ENCODE measurements around the gene DYSF. TPM values are rescaled to one million over a fixed set of nuclear protein-coding genes. Genes with fewer than 3 reads are reported as not detected.

Gene DYSF
- total RNA-seq, 4 donors from 2014 or later: 3.7 to 18.7 (median 10.6) TPM

GRCh38 chr2:71713581-71714580, 260.5 kb downstream of the DYSF start:
- no peak overlapping the region for H3K4me3 ChIP-seq
- no peak for DNase-seq
- peaks cover 0 to 14% (median 8%) of the 10 kb centered on the region in 4 donors for H3K4me1 ChIP-seq
- H3K27me3 ChIP-seq: no peaks in the 10 kb centered on the region
- no peaks in the 10 kb centered on the region for H3K9me3 ChIP-seq
- TF ChIP-seq CTCF (IDR thresholded peaks at IDR 0.05) (no peak), EP300 (IDR thresholded peaks at IDR 0.05; ENCODE audit: low read depth) (no peak), POLR2AphosphoS5 (IDR thresholded peaks at IDR 0.05) (no peak), POLR2A (IDR thresholded peaks at IDR 0.05) (no peak)
- intact Hi-C loops (cut with DNase I; ENCODE audit: low total_unique reads) (no loop called here), in situ Hi-C loops (cut with MboI; ENCODE audit: low pct_ligation_motif_present in 1 of 4, low pct_unique_long_range_greater_than_20kb in 1 of 4, low sequenced_read_pairs in 3 of 4) (no loop called here)
- WGBS, 2 donors (ENCODE audit: low coverage in 1 of 2): 84 to 100% methylated on average over 1 to 11 of the region's 11 CpGs
- H3K27ac ChIP-seq: no peak overlapping the region
- no peaks in the 10 kb centered on the region for H3K36me3 ChIP-seq

- intact Hi-C loops (cut with DNase I; ENCODE audit: low total_unique reads): no loop called here
Observed at GRCh38 chr2:71714601-71715240, 261.4 kb downstream of the DYSF start.

GRCh38 chr2:71715241-71715750, 261.9 kb downstream of the DYSF start:
- in situ Hi-C loops (cut with MboI; ENCODE audit: low pct_ligation_motif_present in 1 of 4, low pct_unique_long_range_greater_than_20kb in 1 of 4, low sequenced_read_pairs in 3 of 4): no loop called here
- intact Hi-C loops (cut with DNase I; ENCODE audit: low total_unique reads): no loop called here
- H3K27ac ChIP-seq: no peak overlapping the region
- no peak for DNase-seq
- no peaks in the 10 kb centered on the region for H3K9me3 ChIP-seq
- peaks cover 0 to 23% (median 10%) of the 10 kb centered on the region in 4 donors for H3K4me1 ChIP-seq
- TF ChIP-seq POLR2A (IDR thresholded peaks at IDR 0.05) (no peak), CTCF (IDR thresholded peaks at IDR 0.05) (no peak), EP300 (IDR thresholded peaks at IDR 0.05; ENCODE audit: low read depth) (no peak), POLR2AphosphoS5 (IDR thresholded peaks at IDR 0.05) (no peak)
- H3K36me3 ChIP-seq: no peaks in the 10 kb centered on the region
- H3K27me3 ChIP-seq: no peaks in the 10 kb centered on the region
- WGBS, 2 donors (ENCODE audit: low coverage in 1 of 2): 73 to 86% methylated on average over 3 to 6 of the region's 6 CpGs
- H3K4me3 ChIP-seq: no peak overlapping the region

More at GRCh38 chr2:71714601-71715240, 261.4 kb downstream of the DYSF start:
- TF ChIP-seq EP300 (IDR thresholded peaks at IDR 0.05; ENCODE audit: low read depth) (no peak), POLR2AphosphoS5 (IDR thresholded peaks at IDR 0.05) (no peak), CTCF (IDR thresholded peaks at IDR 0.05) (no peak), POLR2A (IDR thresholded peaks at IDR 0.05) (no peak)
- Histone ChIP-seq H3K27me3 (no peaks in the 10 kb centered on the region), H3K9me3 (no peaks in the 10 kb centered on the region), H3K4me3 (no peak overlapping the region), H3K36me3 (no peaks in the 10 kb centered on the region), H3K27ac (no peak overlapping the region), H3K4me1 (peaks cover 0 to 18% (median 8%) of the 10 kb centered on the region in 4 donors)
- in situ Hi-C loops (cut with MboI; ENCODE audit: low pct_ligation_motif_present in 1 of 4, low pct_unique_long_range_greater_than_20kb in 1 of 4, low sequenced_read_pairs in 3 of 4): no loop called here
- 79 to 81% methylated on average over 4 of the region's 4 CpGs for WGBS, 2 donors (ENCODE audit: low coverage in 1 of 2)
- no peak for DNase-seq

Data from transverse colon (tissue), 4 donors.